ENCODE results near the gene ESRRA. TPM values are rescaled to one million over a fixed set of nuclear protein-coding genes. Genes with fewer than 3 reads are reported as not detected.

Gene ESRRA
- total and polyA plus RNA-seq, 9 of the 15 experiments (the other 6 are each of a cell fraction or from before 2014, with no cell fraction given), result 0.27 to 89.7 (median 23.7) TPM

GRCh38 chr11:64284048-64284961 is 21.0 kb upstream of the ESRRA start, which contains the start of gene BAD (continued):
- TF ChIP-seq ZFP91 (CRISPR knock-in tag; IDR thresholded peaks at IDR 0.05), result no peak
- TF ChIP-seq EZH2 (IDR thresholded peaks at IDR 0.05; ENCODE audit: borderline replicate concordance, low read depth, low read length), result no peak
- peak; percentile 50 for TF ChIP-seq KDM5B (IDR thresholded peaks at IDR 0.05; ENCODE audit: insufficient replicate concordance, low read depth, low read length)
- TF ChIP-seq SNRNP70 (optimal IDR thresholded peaks at IDR 0.05; ENCODE audit: low read depth, low read length), result no peak
- TF ChIP-seq KHSRP (IDR thresholded peaks at IDR 0.05), result no peak
- TF ChIP-seq AFF4 (CRISPR knock-in tag; IDR thresholded peaks at IDR 0.05), result 0 out of 2 replicates have a peak, but pooled peaks have one; percentile 42
- TF ChIP-seq CCNT2 (IDR thresholded peaks at IDR 0.05; ENCODE audit: borderline replicate concordance, extremely low read depth, insufficient read length, low read depth, low read length), result no peak
- TF ChIP-seq POLR2B (IDR thresholded peaks at IDR 0.05; ENCODE audit: low read depth, partially characterized antibody), result peak; percentile 57
- no peak for TF ChIP-seq ZNF431 (CRISPR knock-in tag; IDR thresholded peaks at IDR 0.05)
- TF ChIP-seq CBFA2T2 (conservative IDR thresholded peaks at IDR 0.05), result no peak
- no peak for TF ChIP-seq HNRNPUL1 (IDR thresholded peaks at IDR 0.05; ENCODE audit: low read length)
- no peak for TF ChIP-seq TAF9B (IDR thresholded peaks at IDR 0.05; ENCODE audit: partially characterized antibody)
- no peak for TF ChIP-seq SMAD2 (IDR thresholded peaks at IDR 0.05; ENCODE audit: low read depth, low read length)
- TF ChIP-seq SP2 (IDR thresholded peaks at IDR 0.05; ENCODE audit: extremely low read depth, low read depth, low read length, poor library complexity, severe bottlenecking), result peak; percentile 71
- no peak for TF ChIP-seq MBD1 (CRISPR knock-in tag; IDR thresholded peaks at IDR 0.05)
- no peak for TF ChIP-seq ZNF76 (CRISPR knock-in tag; IDR thresholded peaks at IDR 0.05; ENCODE audit: borderline replicate concordance)
- TF ChIP-seq ZNF263 (CRISPR knock-in tag; IDR thresholded peaks at IDR 0.05; ENCODE audit: borderline replicate concordance), result no peak
- no peak for TF ChIP-seq SNIP1 (IDR thresholded peaks at IDR 0.05; ENCODE audit: low read depth)
- peak; percentile 89 for TF ChIP-seq MBD2 (IDR thresholded peaks at IDR 0.05; ENCODE audit: borderline replicate concordance, low read depth)
- TF ChIP-seq BRF1 (IDR thresholded peaks at IDR 0.05; ENCODE audit: borderline replicate concordance, extremely low read depth, insufficient read length), result no peak
- no peak for TF ChIP-seq MAFF (IDR thresholded peaks at IDR 0.05; ENCODE audit: low read length)
